ENCODE data around the gene FAM171A1. TPM values are rescaled to one million over a fixed set of nuclear protein-coding genes. Genes with fewer than 3 reads are reported as not detected.
A peak's percentile ranks its signal among the peaks of the same experiment; 100 is the strongest.

Gene FAM171A1
- total and polyA plus RNA-seq, 2 of the 13 experiments (the other 11 are each of a cell fraction or from before 2014, with no cell fraction given): 21.5 to 34.7 TPM

GRCh38 chr10:15333909-15334649 is 37.0 kb downstream of the FAM171A1 start (continued):
- no peak for TF ChIP-seq ATF7 (IDR thresholded peaks at IDR 0.05)
- TF ChIP-seq ATF7 (CRISPR knock-in tag; IDR thresholded peaks at IDR 0.05): no peak
- no peak for TF ChIP-seq ZBTB40 (IDR thresholded peaks at IDR 0.05)
- no peak for TF ChIP-seq ZBTB40 (CRISPR knock-in tag; IDR thresholded peaks at IDR 0.05)
- no peak for TF ChIP-seq FOXK2 (IDR thresholded peaks at IDR 0.05)
- TF ChIP-seq SIX1 (CRISPR knock-in tag; IDR thresholded peaks at IDR 0.05; ENCODE audit: borderline replicate concordance): peak; percentile 83; the same call in 1 of the 2 replicates
- no peak for TF ChIP-seq MAFF (IDR thresholded peaks at IDR 0.05; ENCODE audit: low read depth, low read length)
- TF ChIP-seq ETV5 (CRISPR knock-in tag; IDR thresholded peaks at IDR 0.05; ENCODE audit: borderline replicate concordance): peak; percentile 69; the same call in 1 of the 2 replicates
- TF ChIP-seq KDM5A (IDR thresholded peaks at IDR 0.05; ENCODE audit: borderline replicate concordance, low read length): peak; percentile 19; the same call in 1 of the 2 replicates
- no peak for TF ChIP-seq HOXA7 (CRISPR knock-in tag; IDR thresholded peaks at IDR 0.05)
- TF ChIP-seq SMAD1 (CRISPR knock-in tag; IDR thresholded peaks at IDR 0.05; ENCODE audit: borderline replicate concordance, low read depth): no peak
- no peak for TF ChIP-seq CBX2 (IDR thresholded peaks at IDR 0.05; ENCODE audit: low read depth, low read length)
- TF ChIP-seq CBX2 (CRISPR knock-in tag; IDR thresholded peaks at IDR 0.05; ENCODE audit: low read depth): no peak
- TF ChIP-seq RBM39 (IDR thresholded peaks at IDR 0.05; ENCODE audit: low read depth, low read length, poor library complexity, severe bottlenecking): no peak
- peak; percentile 34; the same call in 1 of the 2 replicates for TF ChIP-seq KMT2B (CRISPR knock-in tag; IDR thresholded peaks at IDR 0.05)
- TF ChIP-seq NKX3-1 (CRISPR knock-in tag; IDR thresholded peaks at IDR 0.05): no peak
- no peak for TF ChIP-seq SP2 (CRISPR knock-in tag; IDR thresholded peaks at IDR 0.05)
- TF ChIP-seq CENPBD1 (CRISPR knock-in tag; IDR thresholded peaks at IDR 0.05; ENCODE audit: borderline replicate concordance, low read depth): no peak
- TF ChIP-seq MTF2 (CRISPR knock-in tag; IDR thresholded peaks at IDR 0.05; ENCODE audit: borderline replicate concordance): no peak
- 0 out of 2 replicates have a peak, but pooled peaks have one; percentile 16 for TF ChIP-seq ZNF580 (CRISPR knock-in tag; IDR thresholded peaks at IDR 0.05; ENCODE audit: borderline replicate concordance, low read depth)
- no peak for TF ChIP-seq ZNF510 (CRISPR knock-in tag; IDR thresholded peaks at IDR 0.05; ENCODE audit: low read depth)
